GM12878 (cell line): ENCODE data around the gene GRIK2. TPM values are rescaled to one million over a fixed set of nuclear protein-coding genes. Genes with fewer than 3 reads are reported as not detected.
A peak's percentile ranks its signal among the peaks of the same experiment; 100 is the strongest.

Experiments used
- ATAC-seq: fragments of 200-7000 bp; cut with Tn5 transposase; 3 replicates; pipeline ENCODE4 v1.9.1; 2020; ENCODE audit warnings: mild to moderate bottlenecking, moderate library complexity
- BruUV-seq: library from RNA; stranded (reverse); fragments of 400-500 nt; replicated peaks from 2 replicates; lab custom pipeline; 2021; lab: Mats Ljungman, UMichigan
- CTCF ChIA-PET: fragments of 300-600 bp; sonication (Branson Sonifier 250); formaldehyde crosslinking; extraction: SDS; loops from one replicate; lab custom pipeline; 2021; ENCODE audit warnings: inconsistent platforms; lab: Yijun Ruan, JAX
- POLR2A ChIA-PET: fragments of 350-600 bp; formaldehyde crosslinking; extraction: SDS; loops from one replicate; lab custom pipeline; 2021; ENCODE audit warnings: inconsistent platforms; lab: Charles Lee
- RAD21 ChIA-PET: fragments of 300-600 bp; sonication (Branson Sonifier 250); formaldehyde crosslinking; loops from one replicate; lab custom pipeline; 2023; ENCODE audit warnings: antibody characterized with exemption; ENCODE audit not compliant: unreplicated experiment; lab: Charles Lee
- SMC1A ChIA-PET: fragments of 300-600 bp; sonication (Branson Sonifier 250); formaldehyde crosslinking; loops from one replicate; lab custom pipeline; 2023; ENCODE audit not compliant: unreplicated experiment, uncharacterized antibody; lab: Charles Lee
- DNase-seq: peaks from one replicate; pipeline ENCODE4 v3.0.0-alpha.2; 2011; ENCODE audit warnings: low read depth, low spot score
- FAIRE-seq: peaks from 3 replicates; lab custom pipeline; 2011; peaks lifted over from hg19 to GRCh38; lab: Jason Lieb, UNC
- H2AFZ ChIP-seq: 2 replicates; pipeline ENCODE4 v1.6.0; 2011; ENCODE audit warnings: low read depth, low read length, control low read depth; ENCODE audit not compliant: control insufficient read depth
- H3K27ac ChIP-seq: 2 replicates; pipeline ENCODE4 v1.5.1; 2011; ENCODE audit warnings: control low read depth; ENCODE audit not compliant: control insufficient read depth, insufficient read depth
- H3K27me3 ChIP-seq, 2 experiments: replicated peaks in 1 of 2; 2 replicates each; pipeline versions ENCODE4 v1.6.0 to v1.6.1; 2011; ENCODE audit warnings: low read length in 1 of 2; ENCODE audit not compliant: control insufficient read depth in 2 of 2, insufficient read depth in 2 of 2
- H3K36me3 ChIP-seq, 2 experiments: 2 replicates each; pipeline ENCODE4 v1.5.1; 2011; ENCODE audit warnings: low read length in 1 of 2; ENCODE audit not compliant: control insufficient read depth in 2 of 2, insufficient read depth in 2 of 2
- H3K4me1 ChIP-seq: 2 replicates; pipeline ENCODE4 v1.6.1; 2011; ENCODE audit warnings: mild to moderate bottlenecking, low read length, moderate library complexity, mixed read lengths; ENCODE audit not compliant: control insufficient read depth, insufficient read depth
- H3K4me2 ChIP-seq: 2 replicates; pipeline ENCODE4 v1.6.0; 2011; ENCODE audit warnings: control low read depth; ENCODE audit not compliant: control insufficient read depth, insufficient read depth
- H3K4me3 ChIP-seq: fragments of 200-600 bp; sonication (generic); 2 replicates; pipeline ENCODE4 v1.5.1; 2016
- H3K79me2 ChIP-seq: 2 replicates; pipeline ENCODE4 v1.6.0; 2011; ENCODE audit warnings: low read length; ENCODE audit not compliant: control insufficient read depth, insufficient read depth
- H3K9ac ChIP-seq: 2 replicates; pipeline ENCODE4 v1.8.0; 2011; ENCODE audit warnings: low read length, control low read depth, mixed read lengths; ENCODE audit not compliant: control insufficient read depth, insufficient read depth
- H3K9me3 ChIP-seq: replicated peaks from 3 replicates; pipeline ENCODE4 v1.5.1; 2011; ENCODE audit warnings: mild to moderate bottlenecking, low read length; ENCODE audit not compliant: control insufficient read depth, insufficient read depth
- H4K20me1 ChIP-seq: 2 replicates; pipeline ENCODE4 v1.6.0; 2011; ENCODE audit not compliant: control insufficient read depth, insufficient read depth
- BACH1 ChIP-seq: fragments of 450-650 bp; IDR thresholded peaks from 2 replicates; pipeline ENCODE4 v1.6.1; 2017; ENCODE audit warnings: mild to moderate bottlenecking, borderline replicate concordance
- BRCA1 ChIP-seq: IDR thresholded peaks from 2 replicates; pipeline ENCODE4 v1.6.1; 2011; ENCODE audit warnings: low read depth, low read length, improper control_type of control experiment
- EED ChIP-seq: sonication (generic); IDR thresholded peaks from 2 replicates; pipeline ENCODE4 v1.6.1; 2016; ENCODE audit warnings: antibody characterized with exemption, low read depth
- JUND ChIP-seq: IDR thresholded peaks from 2 replicates; pipeline ENCODE4 v1.6.1; 2012; ENCODE audit warnings: low read depth, mild to moderate bottlenecking, low read length, improper control_type of control experiment, moderate library complexity
- NFYA ChIP-seq: IDR thresholded peaks from 2 replicates; pipeline ENCODE4 v1.6.1; 2011; ENCODE audit warnings: low read depth, mild to moderate bottlenecking, low read length, improper control_type of control experiment, borderline replicate concordance
- POU2F2 ChIP-seq: IDR thresholded peaks from 3 replicates; pipeline ENCODE4 v1.6.1; 2011; ENCODE audit warnings: low read depth, mild to moderate bottlenecking, low read length, borderline replicate concordance
- SMAD5 ChIP-seq: IDR thresholded peaks from 2 replicates; pipeline ENCODE4 v1.6.1; 2016; ENCODE audit warnings: antibody characterized with exemption, low read depth
- SPI1 ChIP-seq: IDR thresholded peaks from 2 replicates; pipeline ENCODE4 v1.6.1; 2011; ENCODE audit warnings: low read depth, mild to moderate bottlenecking, low read length, moderate library complexity, borderline replicate concordance; ENCODE audit not compliant: insufficient read depth
- SUZ12 ChIP-seq: fragments of 200-600 bp; sonication (generic); IDR thresholded peaks from one replicate; pipeline ENCODE4 v1.6.1; 2018; ENCODE audit warnings: antibody characterized with exemption, mild to moderate bottlenecking; ENCODE audit not compliant: unreplicated experiment
- YY1 ChIP-seq: IDR thresholded peaks from 2 replicates; pipeline ENCODE4 v1.6.1; 2011; ENCODE audit warnings: low read depth, mild to moderate bottlenecking, low read length
- ZBED1 ChIP-seq: IDR thresholded peaks from 2 replicates; pipeline ENCODE4 v1.6.1; 2016; ENCODE audit warnings: borderline replicate concordance
- ZNF217 ChIP-seq: fragments of 450-650 bp; IDR thresholded peaks from 2 replicates; pipeline ENCODE4 v1.6.1; 2017; ENCODE audit warnings: antibody characterized with exemption, mild to moderate bottlenecking
- ZNF24 ChIP-seq: fragments of 450-650 bp; IDR thresholded peaks from 2 replicates; pipeline ENCODE4 v1.6.1; 2017; ENCODE audit warnings: antibody characterized with exemption, mild to moderate bottlenecking
- WGBS: methylation state at CpG from one replicate; pipeline ENCODE4 v1.1.6; 2016; ENCODE audit warnings: low lambda C conversion rate; ENCODE audit not compliant: insufficient replicate concordance, insufficient coverage; ENCODE audit errors: missing lambda C conversion rate; 5-methylcytosine and 5-hydroxymethylcytosine counted together
- in situ Hi-C: fragments of 300-500 bp; cut with MboI; formaldehyde crosslinking; loops from 9 replicates; pipeline ENCODE4 v1.14.3; 2018; ENCODE audit warnings: mixed read lengths
- intact Hi-C: fragments of 100-400 bp; cut with micrococcal nuclease; formaldehyde crosslinking; loops from one replicate; pipeline ENCODE4 v1.14.2; 2022; ENCODE audit not compliant: unreplicated experiment
- polyA plus RNA-seq, 11 experiments: library from polyadenylated mRNA; depleted of rRNA in 4 of 11; unstranded in 6 of 11; stranded (reverse) in 5 of 11; fragments of >200 nt; fragmentation: Nextera tagmentation in 4 of 11; fragmentation: Illumina TruSeq in 1 of 11; extraction: Ambion mirVana in 4 of 11; extraction: Trizol in 1 of 11; gene quantifications; 1 replicate in 1 of 11; 2 replicates in 10 of 11; pipeline versions ENCODE4 v1.2.1 to v1.2.3, GENCODE V29; 2011 to 2016; ENCODE audit warnings: inconsistent platforms in 2 of 11, missing spikeins in 2 of 11, low read depth in 1 of 11
- total RNA-seq, 4 experiments: library from RNA; depleted of rRNA in 3 of 4; stranded (reverse); fragments of >200 nt in 3 of 4; fragmentation: Illumina TruSeq in 1 of 4; extraction: Trizol in 1 of 4; gene quantifications; 2 replicates each; pipeline versions ENCODE4 v1.2.1 to v1.2.3, GENCODE V29; 2013 to 2021
- TF ChIP-seq, protein P1 (sequence below): fragments of 450-650 bp; IDR thresholded peaks from 2 replicates; pipeline ENCODE4 v1.6.1; 2016; ENCODE audit warnings: mild to moderate bottlenecking
- TF ChIP-seq, protein P2 (sequence below): fragments of 450-650 bp; IDR thresholded peaks from 2 replicates; pipeline ENCODE4 v1.6.1; 2016; ENCODE audit warnings: mild to moderate bottlenecking

GRIK2 gene
- total and polyA plus RNA-seq, 10 of the 15 experiments (the other 5 are each of a cell fraction or from before 2014, with no cell fraction given) = not detected

DNA sequence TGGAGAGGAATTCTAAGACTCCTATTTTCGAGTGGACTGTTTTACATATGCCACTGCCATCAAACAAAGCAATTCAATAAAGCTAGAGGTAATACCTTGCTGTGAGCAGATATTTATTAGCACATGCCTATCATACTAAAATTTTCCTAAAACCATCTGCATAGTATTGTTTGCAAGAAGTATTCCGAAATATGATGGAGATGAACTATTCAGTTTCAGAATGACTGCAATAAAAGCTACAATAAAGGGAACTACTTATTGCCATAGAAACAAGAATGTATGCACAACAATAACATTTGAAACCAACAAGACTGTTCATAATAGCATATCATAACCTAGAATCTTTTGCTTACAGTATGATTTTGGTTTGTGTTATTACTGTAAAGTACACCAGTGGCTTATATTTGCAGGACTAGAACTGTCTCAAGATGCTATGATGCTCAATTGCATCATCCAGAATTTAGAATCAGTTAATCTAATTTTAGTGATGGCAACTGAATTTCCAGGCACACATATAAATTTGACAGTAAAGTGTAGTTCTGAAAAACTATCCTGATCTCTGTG lies 144.3 kb downstream of the GRIK2 start:
- Histone ChIP-seq H3K4me3 (no peak overlapping the region), H3K27ac (no peak overlapping the region), H4K20me1 (no peaks in the 10 kb centered on the region), H3K79me2 (no peaks in the 10 kb centered on the region), H3K36me3 (no peaks in the 10 kb centered on the region), H3K4me2 (no peak overlapping the region), H2AFZ (no peak overlapping the region), H3K4me1 (no peaks in the 10 kb centered on the region), H3K27me3 (no peaks in the 10 kb centered on the region), H3K9ac (no peak overlapping the region), H3K9me3 (no peaks in the 10 kb centered on the region)
- no peak for FAIRE-seq
- RAD21 ChIA-PET = no interaction called here
- ATAC-seq = peak; percentile 52
- TF ChIP-seq SUZ12 (no peak), BACH1 (no peak)
- TF ChIP-seq, protein P1, sequence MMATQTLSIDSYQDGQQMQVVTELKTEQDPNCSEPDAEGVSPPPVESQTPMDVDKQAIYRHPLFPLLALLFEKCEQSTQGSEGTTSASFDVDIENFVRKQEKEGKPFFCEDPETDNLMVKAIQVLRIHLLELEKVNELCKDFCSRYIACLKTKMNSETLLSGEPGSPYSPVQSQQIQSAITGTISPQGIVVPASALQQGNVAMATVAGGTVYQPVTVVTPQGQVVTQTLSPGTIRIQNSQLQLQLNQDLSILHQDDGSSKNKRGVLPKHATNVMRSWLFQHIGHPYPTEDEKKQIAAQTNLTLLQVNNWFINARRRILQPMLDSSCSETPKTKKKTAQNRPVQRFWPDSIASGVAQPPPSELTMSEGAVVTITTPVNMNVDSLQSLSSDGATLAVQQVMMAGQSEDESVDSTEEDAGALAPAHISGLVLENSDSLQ = no peak
- in situ Hi-C loops (no loop called here), intact Hi-C loops (no loop called here)
- DNase-seq = no peak
- no TSS peak for BruUV-seq
- 0% methylated on average over 2 of the region's 2 CpGs for WGBS
- CTCF ChIA-PET = no interaction called here
- POLR2A ChIA-PET = no interaction called here
- SMC1A ChIA-PET = no interaction called here

- Histone ChIP-seq H3K9ac (no peak overlapping the region), H3K4me3 (no peak overlapping the region), H4K20me1 (no peaks in the 10 kb centered on the region), H3K27me3 (no peaks in the 10 kb centered on the region), H3K4me1 (no peaks in the 10 kb centered on the region), H3K27ac (no peak overlapping the region), H3K79me2 (no peaks in the 10 kb centered on the region), H3K36me3 (no peaks in the 10 kb centered on the region), H3K9me3 (no peaks in the 10 kb centered on the region), H2AFZ (no peak overlapping the region), H3K4me2 (no peak overlapping the region)
- 24% methylated on average over 4 of the region's 4 CpGs for WGBS
- no TSS peak for BruUV-seq
- DNase-seq = no peak
- ChIA-PET RAD21 (no interaction called here), SMC1A (no interaction called here), CTCF (no interaction called here), POLR2A (no interaction called here)
- intact Hi-C loops (no loop called here), in situ Hi-C loops (no loop called here)
- no peak for FAIRE-seq
- no peak for ATAC-seq
- TF ChIP-seq ZNF24 = no peak
- no peak for TF ChIP-seq ZNF217
- no peak for TF ChIP-seq JUND
- TF ChIP-seq EED = no peak
- TF ChIP-seq NFYA = no peak
- no peak for TF ChIP-seq YY1
- TF ChIP-seq SMAD5 = no peak
- TF ChIP-seq, protein P2, sequence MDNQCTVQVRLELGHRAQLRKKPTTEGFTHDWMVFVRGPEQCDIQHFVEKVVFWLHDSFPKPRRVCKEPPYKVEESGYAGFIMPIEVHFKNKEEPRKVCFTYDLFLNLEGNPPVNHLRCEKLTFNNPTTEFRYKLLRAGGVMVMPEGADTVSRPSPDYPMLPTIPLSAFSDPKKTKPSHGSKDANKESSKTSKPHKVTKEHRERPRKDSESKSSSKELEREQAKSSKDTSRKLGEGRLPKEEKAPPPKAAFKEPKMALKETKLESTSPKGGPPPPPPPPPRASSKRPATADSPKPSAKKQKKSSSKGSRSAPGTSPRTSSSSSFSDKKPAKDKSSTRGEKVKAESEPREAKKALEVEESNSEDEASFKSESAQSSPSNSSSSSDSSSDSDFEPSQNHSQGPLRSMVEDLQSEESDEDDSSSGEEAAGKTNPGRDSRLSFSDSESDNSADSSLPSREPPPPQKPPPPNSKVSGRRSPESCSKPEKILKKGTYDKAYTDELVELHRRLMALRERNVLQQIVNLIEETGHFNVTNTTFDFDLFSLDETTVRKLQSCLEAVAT = no peak
- no peak for TF ChIP-seq ZBED1
- no peak for TF ChIP-seq SPI1
- no peak for TF ChIP-seq BRCA1
- TF ChIP-seq POU2F2 = no peak
Observed at GRCh38 chr6:101539510-101540245, 146.2 kb downstream of the GRIK2 start.
